GM12891 (cell line): ENCODE measurements around the gene BTBD9.

ENCODE experiments used
- POLR2A ChIP-seq: IDR thresholded peaks from 2 replicates; pipeline ENCODE4 v1.6.1; 2011; ENCODE audit warnings: low read depth, low read length, control low read depth
- POLR2AphosphoS5 ChIP-seq: IDR thresholded peaks from 2 replicates; pipeline ENCODE4 v1.6.1; 2011; ENCODE audit warnings: low read depth, low read length, control low read depth

DNA sequence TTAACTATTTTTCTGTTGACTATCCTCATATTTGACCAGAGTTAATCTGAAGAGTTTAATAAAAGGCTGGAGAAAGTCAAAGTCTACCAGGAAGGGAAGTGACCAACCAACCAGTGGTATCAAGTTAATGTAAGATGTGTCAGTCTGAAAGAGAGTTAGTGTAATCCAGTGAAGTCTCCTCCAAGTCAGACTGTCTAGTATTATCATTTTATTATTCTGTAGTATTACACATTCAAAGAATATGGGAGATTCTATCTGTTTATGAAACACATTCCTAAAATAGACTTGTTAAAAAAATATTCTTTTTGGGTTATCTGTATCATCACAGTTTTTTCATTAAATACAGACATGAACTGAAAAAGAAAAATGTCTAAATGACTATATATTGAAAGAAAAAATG lies 194.4 kb downstream of the BTBD9 start:
- TF ChIP-seq POLR2AphosphoS5 = no peak
- TF ChIP-seq POLR2A = no peak
